Bone marrow (tissue), 2 donors: ENCODE results near the gene GALNT13.

ENCODE experiments used
- DNase-seq, 2 donors: peaks; one replicate each; lab custom pipeline; 2025; lab: John Stamatoyannopoulos, UW

GALNT13 gene

DNA sequence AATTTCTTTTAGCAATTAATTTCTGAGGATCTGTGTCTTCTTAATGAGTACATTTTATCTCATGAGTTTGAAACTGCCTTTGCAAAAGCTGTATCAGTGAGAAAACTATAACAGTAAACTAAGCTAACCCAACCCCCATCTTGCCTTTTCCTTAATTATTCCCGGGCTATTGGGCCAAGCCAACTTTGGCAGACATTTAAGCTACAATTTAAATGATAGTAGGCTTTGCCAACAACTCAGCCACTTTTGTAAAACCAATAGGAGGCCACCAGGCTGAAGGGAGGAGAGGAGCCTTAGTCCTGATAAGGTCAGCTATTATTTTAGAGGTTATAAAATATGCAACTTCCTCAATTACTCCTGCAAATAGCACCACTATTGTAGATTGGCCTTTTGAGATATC, 608.8 kb downstream of the GALNT13 start:
- DNase-seq = no peak

DNA sequence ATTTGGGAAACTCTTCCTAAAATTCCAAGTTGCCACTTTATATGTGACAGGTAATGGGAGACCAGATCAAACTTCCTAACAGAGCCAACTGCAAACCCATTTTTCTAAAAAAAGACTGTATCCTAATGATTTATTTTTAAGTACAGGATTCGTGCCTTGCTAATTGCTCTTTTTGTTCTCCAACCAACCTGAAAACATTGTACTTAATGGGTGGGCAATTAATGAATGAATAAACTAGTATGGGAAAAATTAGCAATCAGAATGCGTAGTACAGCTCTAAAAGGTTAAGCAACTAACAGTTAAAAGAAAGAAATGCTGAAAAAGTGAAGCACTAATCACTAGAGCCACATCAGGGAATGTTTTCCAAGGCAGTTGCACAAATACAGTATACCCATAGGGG, 609.6 kb downstream of the GALNT13 start:
- DNase-seq = no peak

- no peak for DNase-seq
Measured at GRCh38 chr2:154484338-154485099, 612.8 kb downstream of the GALNT13 start.

DNA sequence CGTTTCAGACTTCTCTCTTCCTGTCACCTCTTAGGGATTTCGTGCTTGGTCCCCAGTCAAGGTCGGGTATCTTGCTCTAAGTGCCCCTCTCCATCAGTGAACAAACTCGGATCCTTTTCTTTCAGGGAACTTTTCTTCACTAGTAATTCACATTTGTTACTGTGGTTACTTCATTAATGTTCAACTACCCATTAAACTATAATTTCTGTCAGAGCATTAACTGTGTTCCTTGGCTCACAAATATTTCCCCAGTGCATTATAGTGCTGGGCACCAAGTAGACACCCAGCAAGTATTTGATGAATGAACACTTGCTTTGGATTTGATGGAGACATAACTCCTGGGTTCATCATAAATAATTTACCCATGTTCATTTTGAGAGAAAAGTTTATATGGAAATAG, 617.1 kb downstream of the GALNT13 start:
- DNase-seq = no peak

GRCh38 chr2:154489266-154489858, 617.6 kb downstream of the GALNT13 start:
- no peak for DNase-seq

- no peak for DNase-seq
Measured at GRCh38 chr2:154490530-154490929, 618.8 kb downstream of the GALNT13 start.

- DNase-seq = no peak
Measured at GRCh38 chr2:154495455-154495868, 623.7 kb downstream of the GALNT13 start.

DNA sequence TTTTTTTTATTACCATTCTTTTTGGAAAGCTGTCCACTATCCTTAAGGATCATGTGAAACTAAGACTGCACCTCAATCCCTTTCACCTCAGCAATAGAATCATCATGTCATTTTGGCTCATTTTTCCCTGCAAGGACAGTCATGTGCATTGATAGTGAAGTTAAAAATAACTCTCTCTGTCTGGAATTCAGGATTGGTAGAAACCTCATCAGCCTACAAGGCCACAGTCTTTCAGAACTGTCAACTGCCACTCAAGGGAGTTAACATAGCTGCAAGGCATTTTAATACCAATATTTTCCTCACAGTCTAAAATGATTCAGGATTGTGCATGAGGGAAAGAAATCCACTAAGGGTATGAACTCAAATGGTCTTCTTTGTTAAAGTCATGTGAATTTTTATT, 625.3 kb downstream of the GALNT13 start:
- DNase-seq = no peak
